B cell (primary cell): ENCODE results near the gene SAMD4B. TPM values are rescaled to one million over a fixed set of nuclear protein-coding genes. Genes with fewer than 3 reads are reported as not detected.

ENCODE experiments used
- ATAC-seq: fragments of 200-7000 bp; cut with Tn5 transposase; one replicate; pipeline ENCODE4 v1.10.0; 2021; ENCODE audit warnings: low read depth, mild to moderate bottlenecking, moderate number of reproducible peaks, moderate library complexity
- CTCF ChIA-PET: fragments of 350-600 bp; sonication (Branson Sonifier 250); formaldehyde crosslinking; loops from one replicate; lab custom pipeline; 2021; ENCODE audit warnings: antibody characterized with exemption, inconsistent platforms; lab: Charles Lee
- POLR2A ChIA-PET: fragments of 350-600 bp; sonication (Branson Sonifier 250); formaldehyde crosslinking; loops from one replicate; lab custom pipeline; 2021; ENCODE audit warnings: antibody characterized with exemption; lab: Charles Lee
- DNase-seq: peaks from one replicate; pipeline ENCODE4 v3.0.0; 2013
- H2AFZ ChIP-seq: 2 replicates; pipeline ENCODE4 v1.6.1; 2012; ENCODE audit warnings: mild to moderate bottlenecking, low read depth, low read length; ENCODE audit not compliant: insufficient read depth, poor library complexity, severe bottlenecking
- H3K27ac ChIP-seq, 2 donors: 1 replicate in 1 of 2; 2 replicates in 1 of 2; pipeline ENCODE4 v1.5.1; 2012 to 2013; ENCODE audit warnings: low read length in 2 of 2, mild to moderate bottlenecking in 2 of 2, moderate library complexity in 1 of 2
- H3K27me3 ChIP-seq, 4 experiments: fragments of 200-600 bp in 1 of 4; sonication (generic) in 1 of 4; replicated peaks in 1 of 4; 1 replicate in 2 of 4; 2 replicates in 2 of 4; pipeline versions ENCODE4 v1.6.1 to v1.7.0; 2013 to 2016; ENCODE audit warnings: low read length in 3 of 4, mild to moderate bottlenecking in 2 of 4, mixed read lengths in 1 of 4, moderate library complexity in 1 of 4; ENCODE audit not compliant: insufficient read depth in 4 of 4, control insufficient read depth in 3 of 4; ENCODE audit errors: control extremely low read depth in 1 of 4
- H3K36me3 ChIP-seq, 2 experiments: replicated peaks in 1 of 2; 1 replicate in 1 of 2; 2 replicates in 1 of 2; pipeline versions ENCODE4 v1.6.1 to v1.7.1; 2013; ENCODE audit warnings: low read length in 1 of 2; ENCODE audit not compliant: insufficient read depth in 2 of 2, control insufficient read depth in 1 of 2; ENCODE audit errors: control extremely low read depth in 1 of 2, extremely low read depth in 1 of 2
- H3K4me1 ChIP-seq, 2 donors: fragments of 200-600 bp in 1 of 2; sonication (generic) in 1 of 2; 1 replicate in 1 of 2; 2 replicates in 1 of 2; pipeline versions ENCODE4 v1.5.1 to v1.6.1; 2013 to 2017; ENCODE audit warnings: low read length in 2 of 2; ENCODE audit not compliant: control insufficient read depth in 2 of 2, insufficient read depth in 2 of 2
- H3K4me2 ChIP-seq: replicated peaks from 2 replicates; pipeline ENCODE3; 2012; ENCODE audit warnings: mild to moderate bottlenecking, low read depth, low read length; ENCODE audit not compliant: poor library complexity, severe bottlenecking
- H3K4me3 ChIP-seq, 5 experiments: fragments of 200-600 bp in 1 of 5; sonication (generic) in 1 of 5; 1 replicate in 3 of 5; 2 replicates in 2 of 5; pipeline versions ENCODE4 v1.5.1 to v1.7.0; 2011 to 2016; ENCODE audit warnings: low read length in 4 of 5, mild to moderate bottlenecking in 4 of 5, low read depth in 2 of 5, control low read depth in 1 of 5, moderate library complexity in 1 of 5; ENCODE audit not compliant: insufficient read depth in 1 of 5; ENCODE audit errors: control extremely low read depth in 1 of 5, extremely low read depth in 1 of 5
- H3K79me2 ChIP-seq: fragments of 200-600 bp; sonication (generic); one replicate; pipeline ENCODE4 v1.6.0; 2016; ENCODE audit warnings: low read length; ENCODE audit not compliant: control insufficient read depth, insufficient read depth
- H3K9ac ChIP-seq: fragments of 200-600 bp; sonication (generic); 2 replicates; pipeline ENCODE4 v1.6.1; 2017; ENCODE audit warnings: mild to moderate bottlenecking, low read length, moderate library complexity
- H3K9me3 ChIP-seq, 3 donors: one replicate each; pipeline versions ENCODE4 v1.6.1 to v1.7.1; 2013; ENCODE audit warnings: low read length in 2 of 3; ENCODE audit not compliant: control insufficient read depth in 2 of 3, insufficient read depth in 1 of 3; ENCODE audit errors: control extremely low read depth in 1 of 3
- H4K20me1 ChIP-seq: 2 replicates; pipeline ENCODE4 v1.6.0; 2012; ENCODE audit warnings: mild to moderate bottlenecking, low read length; ENCODE audit not compliant: insufficient read depth, control insufficient read depth, poor library complexity, severe bottlenecking
- H3K27ac Mint-ChIP-seq: one replicate; pipeline ENCODE4 v1.8.0; 2021; ENCODE audit warnings: mixed read lengths
- H3K27me3 Mint-ChIP-seq: one replicate; pipeline ENCODE4 v1.8.0; 2021; ENCODE audit warnings: mixed read lengths
- H3K4me1 Mint-ChIP-seq: one replicate; pipeline ENCODE4 v1.8.0; 2021; ENCODE audit warnings: mixed read lengths
- H3K4me3 Mint-ChIP-seq: one replicate; pipeline ENCODE4 v1.8.0; 2021; ENCODE audit warnings: mixed read lengths
- H3K9me3 Mint-ChIP-seq: one replicate; pipeline ENCODE4 v1.8.0; 2022; ENCODE audit warnings: mixed read lengths; ENCODE audit not compliant: insufficient read depth
- CTCF ChIP-seq: fragments of 200-600 bp; IDR thresholded peaks from one replicate; pipeline ENCODE4 v1.8.0; 2022; ENCODE audit warnings: antibody characterized with exemption, mild to moderate bottlenecking
- EZH2 ChIP-seq: IDR thresholded peaks from 2 replicates; pipeline ENCODE4 v1.6.1; 2012; ENCODE audit warnings: borderline replicate concordance, low read depth, mild to moderate bottlenecking, moderate library complexity, low read length; ENCODE audit not compliant: insufficient read depth, poor library complexity, severe bottlenecking
- WGBS: methylation state at CpG from one replicate; pipeline ENCODE4 v1.1.5; 2013; ENCODE audit warnings: missing lambda C conversion rate; ENCODE audit not compliant: insufficient coverage; 5-methylcytosine and 5-hydroxymethylcytosine counted together
- intact Hi-C: fragments of 100-400 bp; cut with micrococcal nuclease; formaldehyde crosslinking; loops from one replicate; pipeline ENCODE4 v1.10.0; 2022
- polyA plus RNA-seq: library from polyadenylated mRNA; depleted of rRNA; stranded (reverse); fragments of >200 nt; gene quantifications from 2 replicates; pipeline ENCODE4 v1.2.3, GENCODE V29; 2012
- small RNA-seq: library from RNA; depleted of rRNA; stranded (forward); fragments of <200 nt; gene quantifications from one replicate; pipeline ENCODE3, GENCODE V24; 2012; ENCODE audit warnings: low replicate concordance, low read depth; ENCODE audit not compliant: insufficient read length
- total RNA-seq, 2 donors: library from RNA; stranded (reverse); fragments of 120-200 nt in 1 of 2; gene quantifications; 1 replicate in 1 of 2; 2 replicates in 1 of 2; pipeline versions ENCODE4 v1.2.3 to v1.2.4, GENCODE V29; 2013 to 2022

The SAMD4B gene
- total and polyA plus RNA-seq, 2 donors (not counting 1 experiment from before 2014, with no cell fraction given): 87.3 to 90.0 TPM

GRCh38 chr19:39434123-39435076, 92.2 kb downstream of the SAMD4B start:
- Histone ChIP-seq H3K27me3 (no peaks in the 10 kb centered on the region), H3K4me1 (peaks cover 23 to 33% of the 10 kb centered on the region in 2 donors), H3K36me3 (peaks cover 7 to 37% of the 10 kb centered on the region in 2 experiments), H3K79me2 (peaks cover 49% of the 10 kb centered on the region), H3K9ac (peak overlapping the region; percentile 96), H3K9me3 (no peaks in the 10 kb centered on the region), H3K4me3 (peak overlapping the region in 4 of 5 experiments; percentile 65 to 100 (median 86)), H3K4me2 (peak overlapping the region; percentile 92), H2AFZ (no peak overlapping the region), H3K27ac (peak overlapping the region in 1 of 2 donors; percentile 93), H4K20me1 (peaks cover 34% of the 10 kb centered on the region)
- H3K9me3 Mint-ChIP-seq: no peaks in the 10 kb centered on the region
- intact Hi-C loops: loop anchor here (1.0 kb wide), 1 partner anchor 43 kb away; the partner anchor contains the start of genes MED29 and PAF1
- peaks cover 44% of the 10 kb centered on the region for H3K4me1 Mint-ChIP-seq
- peak overlapping the region; percentile 53 for H3K27ac Mint-ChIP-seq
- no peak for TF ChIP-seq EZH2
- TF ChIP-seq CTCF: no peak
- no peak for DNase-seq
- no peaks in the 10 kb centered on the region for H3K27me3 Mint-ChIP-seq
- ChIA-PET CTCF (interaction anchor here (1.5 to 1.8 kb wide), 5 partner anchors 11 to 43 kb away, joined by 6 to 28 read pairs (median 9); partner anchors contain the start of genes MED29, PAF1, PLEKHG2 and SUPT5H), POLR2A (interaction anchor here (0.6 to 1.9 kb wide), 11 partner anchors 8 to 99 kb away, joined by 3 to 42 read pairs (median 10); partner anchors contain the start of genes GMFG, PLEKHG2, SAMD4B and SUPT5H)
- no peak for ATAC-seq
- WGBS: 38% methylated on average over 8 of the region's 10 CpGs
- peak overlapping the region; percentile 100 for H3K4me3 Mint-ChIP-seq

Small RNA genes within 50 kb of the gene (small RNA-seq; reads per million reads assigned to genes)
- gene AC011445.2 (not detected), gene MIR4530 (not detected), gene RN7SL566P (not detected)

Other genes with a start within 250 kb of the SAMD4B start
- 13.6 and 23.3 TPM in 2 replicates for gene PAK4, start 216.6 kb upstream of the SAMD4B start, total RNA-seq
- gene PAK4, start 216.6 kb upstream of the SAMD4B start, polyA plus RNA-seq: 12.0 and 13.3 TPM in 2 replicates
- gene NCCRP1, start 145.5 kb upstream of the SAMD4B start, total RNA-seq: not detected in 2 replicates
- 0.04 and 0.10 TPM in 2 replicates for gene NCCRP1, start 145.5 kb upstream of the SAMD4B start, polyA plus RNA-seq
- gene SYCN, start 138.2 kb upstream of the SAMD4B start, total RNA-seq: not detected in 2 replicates
- gene SYCN, start 138.2 kb upstream of the SAMD4B start, polyA plus RNA-seq: not detected in 2 replicates
- not detected in 2 replicates for gene IFNL3, start 97.4 kb upstream of the SAMD4B start, total RNA-seq
- not detected in 2 replicates for gene IFNL3, start 97.4 kb upstream of the SAMD4B start, polyA plus RNA-seq
- not detected in 2 replicates for gene IFNL4, start 93.6 kb upstream of the SAMD4B start, total RNA-seq
- gene IFNL4, start 93.6 kb upstream of the SAMD4B start, polyA plus RNA-seq: not detected in 2 replicates
- gene IFNL2, start 74.0 kb upstream of the SAMD4B start, total RNA-seq: not detected in 2 replicates
- not detected in 2 replicates for gene IFNL2, start 74.0 kb upstream of the SAMD4B start, polyA plus RNA-seq
- gene IFNL1, start 46.0 kb upstream of the SAMD4B start, total RNA-seq: not detected in 2 replicates
- not detected in 2 replicates for gene IFNL1, start 46.0 kb upstream of the SAMD4B start, polyA plus RNA-seq
- gene LRFN1, start 21.6 kb upstream of the SAMD4B start, total RNA-seq: 1.0 and 1.7 TPM in 2 replicates
- gene LRFN1, start 21.6 kb upstream of the SAMD4B start, polyA plus RNA-seq: 1.8 and 2.9 TPM in 2 replicates
- gene GMFG, start 6.4 kb upstream of the SAMD4B start, total RNA-seq: 169 and 176 TPM in 2 replicates
- 161 and 174 TPM in 2 replicates for gene GMFG, start 6.4 kb upstream of the SAMD4B start, polyA plus RNA-seq
- 54.6 and 59.9 TPM in 2 replicates for gene PAF1, start 48.7 kb downstream of the SAMD4B start, total RNA-seq
- gene PAF1, start 48.7 kb downstream of the SAMD4B start, polyA plus RNA-seq: 387 and 819 TPM in 2 replicates
- gene MED29, start 49.0 kb downstream of the SAMD4B start, total RNA-seq: 47.5 and 53.0 TPM in 2 replicates
- gene MED29, start 49.0 kb downstream of the SAMD4B start, polyA plus RNA-seq: 33.0 and 36.3 TPM in 2 replicates
- gene ZFP36, start 64.4 kb downstream of the SAMD4B start, total RNA-seq: 252 and 260 TPM in 2 replicates
- 1,123 and 1,633 TPM in 2 replicates for gene ZFP36, start 64.4 kb downstream of the SAMD4B start, polyA plus RNA-seq
- gene PLEKHG2, start 70.2 kb downstream of the SAMD4B start, total RNA-seq: 154 and 167 TPM in 2 replicates
- gene PLEKHG2, start 70.2 kb downstream of the SAMD4B start, polyA plus RNA-seq: 27.0 and 32.3 TPM in 2 replicates
- 3,766 and 3,910 TPM in 2 replicates for gene RPS16, start 93.5 kb downstream of the SAMD4B start, total RNA-seq
- 5,199 and 6,448 TPM in 2 replicates for gene RPS16, start 93.5 kb downstream of the SAMD4B start, polyA plus RNA-seq
- 195 and 203 TPM in 2 replicates for gene SUPT5H, start 103.2 kb downstream of the SAMD4B start, total RNA-seq
- gene SUPT5H, start 103.2 kb downstream of the SAMD4B start, polyA plus RNA-seq: 119 and 197 TPM in 2 replicates
- gene TIMM50, start 138.4 kb downstream of the SAMD4B start, total RNA-seq: 52.3 and 55.3 TPM in 2 replicates
- gene TIMM50, start 138.4 kb downstream of the SAMD4B start, polyA plus RNA-seq: 25.7 and 27.9 TPM in 2 replicates
- 0.41 and 1.1 TPM in 2 replicates for gene DLL3, start 156.5 kb downstream of the SAMD4B start, total RNA-seq
- 0.30 and 0.46 TPM in 2 replicates for gene DLL3, start 156.5 kb downstream of the SAMD4B start, polyA plus RNA-seq
- not detected in 2 replicates for gene SELENOV, start 172.7 kb downstream of the SAMD4B start, total RNA-seq
- not detected in 2 replicates for gene SELENOV, start 172.7 kb downstream of the SAMD4B start, polyA plus RNA-seq
- gene EID2B, start 190.4 kb downstream of the SAMD4B start, total RNA-seq: 6.0 and 7.6 TPM in 2 replicates
- 2.1 and 3.0 TPM in 2 replicates for gene EID2B, start 190.4 kb downstream of the SAMD4B start, polyA plus RNA-seq
- 13.8 and 14.1 TPM in 2 replicates for gene EID2, start 197.7 kb downstream of the SAMD4B start, total RNA-seq
- gene EID2, start 197.7 kb downstream of the SAMD4B start, polyA plus RNA-seq: 5.2 and 6.2 TPM in 2 replicates